Large intestine (tissue), 3 donors: ENCODE measurements around the gene JAG1. TPM values are rescaled to one million over a fixed set of nuclear protein-coding genes. Genes with fewer than 3 reads are reported as not detected.

Source experiments
- DNase-seq, 2 donors: peaks; one replicate each; pipeline versions ENCODE4 v3.0.0 to v3.0.0-alpha.2; 2013
- H3K27ac ChIP-seq: one replicate; pipeline ENCODE4 v1.5.1; 2013; ENCODE audit warnings: low read length
- H3K27me3 ChIP-seq: 2 replicates; pipeline ENCODE4 v1.6.1; 2013; ENCODE audit warnings: low read length; ENCODE audit not compliant: control insufficient read depth, insufficient read depth
- H3K36me3 ChIP-seq: 2 replicates; pipeline ENCODE4 v1.6.1; 2013; ENCODE audit warnings: low read length; ENCODE audit not compliant: control insufficient read depth, insufficient read depth
- H3K4me1 ChIP-seq: one replicate; pipeline ENCODE4 v1.6.1; 2013; ENCODE audit warnings: low read length; ENCODE audit not compliant: control insufficient read depth, insufficient read depth
- H3K4me3 ChIP-seq: one replicate; pipeline ENCODE4 v1.5.1; 2013; ENCODE audit warnings: low read length
- H3K9me3 ChIP-seq: one replicate; pipeline ENCODE4 v1.6.1; 2013; ENCODE audit warnings: mild to moderate bottlenecking, low read depth, low read length, moderate library complexity; ENCODE audit not compliant: control insufficient read depth
- WGBS: methylation state at CpG from one replicate; pipeline ENCODE4 v1.1.5; 2013; ENCODE audit warnings: low lambda C conversion rate; ENCODE audit not compliant: insufficient coverage; 5-methylcytosine and 5-hydroxymethylcytosine counted together
- polyA plus RNA-seq: library from polyadenylated mRNA; unstranded; fragments of 120-200 nt; gene quantifications from one replicate; pipeline ENCODE4 v1.2.1, GENCODE V29; 2013

The JAG1 gene
- polyA plus RNA-seq, 1 donor: 72.0 TPM

DNA sequence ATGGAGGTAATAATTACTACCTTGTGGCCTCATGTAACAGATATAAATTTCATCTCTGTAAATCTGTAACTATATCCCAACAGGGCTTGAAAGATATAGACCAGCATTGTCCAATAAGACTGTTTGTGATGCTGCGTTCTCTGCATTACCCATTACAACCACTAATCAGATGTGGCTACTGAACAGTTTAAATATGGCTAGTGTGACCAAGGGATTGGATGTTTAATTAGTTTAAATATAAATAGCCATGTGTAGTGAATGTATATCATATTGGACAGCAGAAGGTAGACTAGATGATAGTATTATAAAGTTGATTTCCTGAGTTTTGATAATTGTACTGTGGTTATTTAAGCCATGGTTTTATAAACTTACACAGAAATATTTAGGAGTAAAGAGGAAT is 27.8 kb upstream of the JAG1 start:
- DNase-seq: no peak
- no peaks in the 10 kb centered on the region for H3K36me3 ChIP-seq
- no peaks in the 10 kb centered on the region for H3K27me3 ChIP-seq
- H3K4me3 ChIP-seq: no peak overlapping the region
- WGBS: 57% methylated on average over 1 of the region's 1 CpG
- no peak overlapping the region for H3K27ac ChIP-seq
- no peaks in the 10 kb centered on the region for H3K9me3 ChIP-seq
- peaks cover 23% of the 10 kb centered on the region for H3K4me1 ChIP-seq

DNA sequence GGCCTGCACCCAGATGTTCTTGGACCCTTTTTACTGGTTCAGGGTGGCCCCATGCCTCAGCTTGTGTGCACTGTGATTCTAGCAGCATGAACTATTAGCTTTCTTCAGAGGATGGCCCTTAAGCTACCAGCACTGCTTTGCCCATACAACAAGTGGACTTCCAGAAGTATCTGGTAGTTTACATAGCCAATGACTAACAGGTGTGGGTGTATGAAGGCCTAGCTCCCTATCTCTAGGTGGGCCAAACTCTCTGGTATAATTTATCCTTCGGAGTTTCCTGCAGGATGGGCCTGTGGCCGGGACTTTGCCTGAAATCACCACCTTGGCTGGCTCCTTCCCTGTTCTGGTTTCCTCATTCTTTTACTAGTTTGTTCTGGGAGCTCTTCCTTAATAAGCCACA is 26.1 kb upstream of the JAG1 start:
- H3K27me3 ChIP-seq: no peaks in the 10 kb centered on the region
- H3K9me3 ChIP-seq: no peaks in the 10 kb centered on the region
- peak overlapping the region; percentile 40 for H3K27ac ChIP-seq
- no peak overlapping the region for H3K4me3 ChIP-seq
- H3K36me3 ChIP-seq: no peaks in the 10 kb centered on the region
- no CpG with 5 or more reads among the region's 2 CpGs for WGBS
- H3K4me1 ChIP-seq: peaks cover 30% of the 10 kb centered on the region
- peak in 1 of 2 donors; percentile 38 for DNase-seq

- peak in 1 of 2 donors; percentile 55 for DNase-seq
- no peak overlapping the region for H3K4me3 ChIP-seq
- H3K27me3 ChIP-seq: no peaks in the 10 kb centered on the region
- H3K27ac ChIP-seq: peak overlapping the region; percentile 45
- H3K36me3 ChIP-seq: no peaks in the 10 kb centered on the region
- H3K9me3 ChIP-seq: no peaks in the 10 kb centered on the region
- WGBS: no CpG with 5 or more reads among the region's 2 CpGs
- H3K4me1 ChIP-seq: peaks cover 30% of the 10 kb centered on the region
These were observed 25.7 kb upstream of the JAG1 start for GRCh38 chr20:10699489-10699888.

DNA sequence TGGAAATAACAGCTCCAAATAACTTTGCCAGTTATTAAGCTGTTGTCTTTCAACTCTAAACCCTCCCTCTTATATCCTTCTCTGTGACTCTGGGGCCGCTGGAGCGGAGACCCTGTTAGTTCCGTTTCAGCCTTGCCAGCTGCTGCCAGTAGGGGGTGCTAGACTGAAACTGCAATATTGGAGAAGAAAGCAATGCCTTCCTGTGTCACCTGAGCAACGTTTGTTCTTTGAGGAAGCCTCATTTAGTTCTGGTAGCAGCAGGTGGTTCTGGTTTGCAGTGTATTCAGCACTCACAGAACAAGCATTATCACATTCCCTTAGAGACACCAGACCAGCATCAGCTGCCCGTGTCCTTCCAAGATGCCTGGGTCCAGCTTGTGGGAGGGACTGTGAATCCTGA is 22.9 kb upstream of the JAG1 start:
- Histone ChIP-seq H3K9me3 (no peaks in the 10 kb centered on the region), H3K4me3 (no peak overlapping the region), H3K27me3 (no peaks in the 10 kb centered on the region), H3K36me3 (no peaks in the 10 kb centered on the region), H3K27ac (peak overlapping the region; percentile 65), H3K4me1 (peaks cover 30% of the 10 kb centered on the region)
- DNase-seq: no peak
- 90% methylated on average over 2 of the region's 5 CpGs for WGBS

DNA sequence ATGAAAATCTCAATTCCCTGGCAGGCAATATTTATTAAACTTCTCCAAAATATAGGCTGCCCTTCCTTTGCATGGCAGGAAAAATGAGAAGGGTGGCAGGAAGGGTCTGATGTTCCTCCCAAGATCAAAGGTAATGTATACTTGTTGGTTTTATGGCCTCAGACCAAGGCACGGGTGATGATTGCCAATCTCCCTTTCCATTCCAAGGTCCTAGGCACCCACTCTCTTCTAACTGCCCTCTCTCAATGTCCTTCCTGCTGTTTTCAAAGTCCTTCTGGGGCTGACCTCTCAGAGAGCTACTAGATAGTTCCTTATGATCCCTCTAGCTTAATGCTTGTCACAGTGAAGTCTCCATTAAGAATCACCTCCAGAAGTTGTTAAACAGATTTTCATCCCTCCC is 15.6 kb upstream of the JAG1 start:
- H3K27ac ChIP-seq: no peak overlapping the region
- DNase-seq: peak in 1 of 2 donors; percentile 68

GRCh38 chr20:10687895-10688294 is 14.1 kb upstream of the JAG1 start:
- no peak overlapping the region for H3K4me3 ChIP-seq
- WGBS: no CpG with 5 or more reads among the region's 5 CpGs
- no peak overlapping the region for H3K27ac ChIP-seq
- H3K4me1 ChIP-seq: peaks cover 9% of the 10 kb centered on the region
- H3K27me3 ChIP-seq: no peaks in the 10 kb centered on the region
- H3K36me3 ChIP-seq: no peaks in the 10 kb centered on the region
- DNase-seq: no peak
- H3K9me3 ChIP-seq: no peaks in the 10 kb centered on the region

More for the DNA sequence above, 15.6 kb upstream of the JAG1 start:
- H3K9me3 ChIP-seq: no peaks in the 10 kb centered on the region
- H3K36me3 ChIP-seq: no peaks in the 10 kb centered on the region
- H3K4me3 ChIP-seq: no peak overlapping the region
- no CpG with 5 or more reads among the region's 1 CpG for WGBS
- H3K27me3 ChIP-seq: no peaks in the 10 kb centered on the region
- peaks cover 9% of the 10 kb centered on the region for H3K4me1 ChIP-seq

DNA sequence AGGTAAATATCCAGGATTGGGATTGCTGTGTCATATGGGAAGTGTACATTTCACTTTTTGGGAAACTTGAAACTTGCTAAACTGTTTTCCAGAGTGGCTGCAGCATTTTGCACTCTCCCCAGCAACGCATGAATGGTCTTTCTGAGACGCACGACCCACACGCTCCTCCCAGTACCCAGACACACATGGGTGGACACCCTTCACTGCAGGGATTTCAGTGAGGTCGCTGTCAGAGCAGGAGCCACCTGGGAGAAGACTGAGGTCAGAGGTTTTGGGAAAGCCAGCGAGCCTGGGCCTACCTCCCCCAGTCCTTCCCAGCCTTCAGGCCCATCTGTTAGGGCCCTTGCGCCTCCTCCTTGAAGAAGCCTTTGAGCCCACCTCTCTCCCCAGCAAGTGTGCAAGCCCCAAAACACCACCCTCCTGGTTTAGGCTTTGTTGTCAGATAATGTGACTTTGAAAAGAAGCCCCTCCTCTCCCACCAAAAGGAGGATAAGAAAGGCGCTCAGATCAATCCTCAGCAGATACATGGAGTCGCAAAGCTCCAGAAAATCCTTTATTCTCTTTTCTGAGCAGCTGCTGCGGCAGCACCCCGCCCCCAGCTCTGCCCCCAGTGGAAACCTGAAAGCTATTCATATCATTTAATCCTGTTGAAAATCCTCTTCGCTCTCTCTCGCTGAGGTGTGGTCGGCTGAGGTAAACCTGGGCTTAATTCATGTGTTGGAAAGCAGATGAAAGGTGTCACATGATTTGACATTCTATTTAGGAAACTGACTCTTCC is 12.7 kb upstream of the JAG1 start:
- peaks cover 9% of the 10 kb centered on the region for H3K4me1 ChIP-seq
- H3K4me3 ChIP-seq: no peak overlapping the region
- 95% methylated on average over 3 of the region's 14 CpGs for WGBS
- no peak for DNase-seq
- H3K36me3 ChIP-seq: no peaks in the 10 kb centered on the region
- no peaks in the 10 kb centered on the region for H3K27me3 ChIP-seq
- no peak overlapping the region for H3K27ac ChIP-seq
- no peaks in the 10 kb centered on the region for H3K9me3 ChIP-seq

GRCh38 chr20:10683537-10683936 is 9.7 kb upstream of the JAG1 start:
- DNase-seq: no peak
- no peaks in the 10 kb centered on the region for H3K9me3 ChIP-seq
- no peaks in the 10 kb centered on the region for H3K4me1 ChIP-seq
- no peaks in the 10 kb centered on the region for H3K27me3 ChIP-seq
- no CpG with 5 or more reads among the region's 2 CpGs for WGBS
- H3K27ac ChIP-seq: no peak overlapping the region
- no peak overlapping the region for H3K4me3 ChIP-seq
- H3K36me3 ChIP-seq: no peaks in the 10 kb centered on the region

- Histone ChIP-seq H3K27me3 (no peaks in the 10 kb centered on the region), H3K9me3 (no peaks in the 10 kb centered on the region), H3K4me3 (no peak overlapping the region), H3K27ac (no peak overlapping the region), H3K4me1 (no peaks in the 10 kb centered on the region), H3K36me3 (no peaks in the 10 kb centered on the region)
- DNase-seq: peak in 1 of 2 donors; percentile 45
- WGBS: no CpG with 5 or more reads among the region's 3 CpGs
These were observed 9.1 kb upstream of the JAG1 start for GRCh38 chr20:10682939-10683338.

DNA sequence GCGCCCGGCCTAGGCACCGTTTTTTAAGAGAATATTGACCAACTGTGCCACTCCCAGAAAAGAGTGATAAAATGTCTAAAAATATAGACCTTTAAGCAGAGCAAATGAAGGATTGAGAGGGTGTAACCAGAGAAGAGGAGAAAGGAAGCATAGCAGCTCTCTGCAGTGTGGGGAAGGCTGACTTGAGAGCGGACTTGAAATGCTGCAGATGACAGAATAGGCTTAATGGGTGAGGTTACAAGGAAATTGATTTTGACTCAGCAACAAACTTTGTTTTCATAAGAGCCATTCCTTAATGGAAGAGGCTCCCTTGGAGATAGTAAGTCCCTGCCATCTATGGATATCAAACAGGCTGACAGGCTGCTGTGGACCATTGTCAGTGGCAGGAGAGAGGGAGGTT is 7.7 kb upstream of the JAG1 start:
- H3K36me3 ChIP-seq: no peaks in the 10 kb centered on the region
- no CpG with 5 or more reads among the region's 4 CpGs for WGBS
- DNase-seq: no peak
- H3K27me3 ChIP-seq: no peaks in the 10 kb centered on the region
- no peaks in the 10 kb centered on the region for H3K4me1 ChIP-seq
- no peak overlapping the region for H3K27ac ChIP-seq
- no peaks in the 10 kb centered on the region for H3K9me3 ChIP-seq
- no peak overlapping the region for H3K4me3 ChIP-seq

GRCh38 chr20:10680571-10680970 is 6.8 kb upstream of the JAG1 start:
- Histone ChIP-seq H3K27ac (no peak overlapping the region), H3K9me3 (no peaks in the 10 kb centered on the region), H3K4me3 (no peak overlapping the region), H3K36me3 (no peaks in the 10 kb centered on the region), H3K4me1 (peaks cover 5% of the 10 kb centered on the region), H3K27me3 (no peaks in the 10 kb centered on the region)
- DNase-seq: no peak
- WGBS: 92% methylated on average over 2 of the region's 4 CpGs
